ENCODE results near the gene KCNIP4.

- TF ChIP-seq POLR2A (IDR thresholded peaks at IDR 0.05; ENCODE audit: low read depth, low read length) (no peak), CTCF (conservative IDR thresholded peaks at IDR 0.05; ENCODE audit: low read depth, low read length) (no peak), RAD21 (IDR thresholded peaks at IDR 0.05; ENCODE audit: low read length) (no peak), RFX5 (IDR thresholded peaks at IDR 0.05; ENCODE audit: low read depth, low read length) (no peak), FOS (IDR thresholded peaks at IDR 0.05; ENCODE audit: low read depth, low read length) (no peak), BHLHE40 (IDR thresholded peaks at IDR 0.05; ENCODE audit: low read depth, low read length) (no peak), CEBPB (IDR thresholded peaks at IDR 0.05; ENCODE audit: low read depth, low read length) (no peak), MXI1 (IDR thresholded peaks at IDR 0.05; ENCODE audit: borderline replicate concordance, low read depth, low read length) (no peak), MAZ (IDR thresholded peaks at IDR 0.05; ENCODE audit: borderline replicate concordance, low read depth, low read length) (no peak), RCOR1 (IDR thresholded peaks at IDR 0.05; ENCODE audit: insufficient replicate concordance, low read length) (no peak), MAFK (IDR thresholded peaks at IDR 0.05; ENCODE audit: low read depth, low read length) (no peak)
- TF ChIP-seq, protein P1, sequence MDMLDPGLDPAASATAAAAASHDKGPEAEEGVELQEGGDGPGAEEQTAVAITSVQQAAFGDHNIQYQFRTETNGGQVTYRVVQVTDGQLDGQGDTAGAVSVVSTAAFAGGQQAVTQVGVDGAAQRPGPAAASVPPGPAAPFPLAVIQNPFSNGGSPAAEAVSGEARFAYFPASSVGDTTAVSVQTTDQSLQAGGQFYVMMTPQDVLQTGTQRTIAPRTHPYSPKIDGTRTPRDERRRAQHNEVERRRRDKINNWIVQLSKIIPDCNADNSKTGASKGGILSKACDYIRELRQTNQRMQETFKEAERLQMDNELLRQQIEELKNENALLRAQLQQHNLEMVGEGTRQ (IDR thresholded peaks at IDR 0.05; ENCODE audit: low read depth, low read length), result no peak
- TF ChIP-seq, protein P2, sequence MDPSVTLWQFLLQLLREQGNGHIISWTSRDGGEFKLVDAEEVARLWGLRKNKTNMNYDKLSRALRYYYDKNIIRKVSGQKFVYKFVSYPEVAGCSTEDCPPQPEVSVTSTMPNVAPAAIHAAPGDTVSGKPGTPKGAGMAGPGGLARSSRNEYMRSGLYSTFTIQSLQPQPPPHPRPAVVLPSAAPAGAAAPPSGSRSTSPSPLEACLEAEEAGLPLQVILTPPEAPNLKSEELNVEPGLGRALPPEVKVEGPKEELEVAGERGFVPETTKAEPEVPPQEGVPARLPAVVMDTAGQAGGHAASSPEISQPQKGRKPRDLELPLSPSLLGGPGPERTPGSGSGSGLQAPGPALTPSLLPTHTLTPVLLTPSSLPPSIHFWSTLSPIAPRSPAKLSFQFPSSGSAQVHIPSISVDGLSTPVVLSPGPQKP (IDR thresholded peaks at IDR 0.05; ENCODE audit: borderline replicate concordance, low read depth, low read length), result no peak
These were observed 204.5 kb downstream of the KCNIP4 start for GRCh38 chr4:21744046-21744445.
